Measurements from ENCODE around the gene TMEM18. TPM values are rescaled to one million over a fixed set of nuclear protein-coding genes. Genes with fewer than 3 reads are reported as not detected.

The TMEM18 gene
- polyA plus RNA-seq, 1 donor from 2014 or later, result 58.6 TPM

GRCh38 chr2:664063-664462, 13.1 kb downstream of the TMEM18 start:
- Histone ChIP-seq H3K4me2 (ENCODE audit: low read length) (no peak overlapping the region), H3K9me3 (ENCODE audit: low read length) (no peaks in the 10 kb centered on the region), H3F3A (ENCODE audit: insufficient read depth, low read length, poor library complexity, severe bottlenecking) (no peaks in the 10 kb centered on the region), H3K27me3 (ENCODE audit: insufficient read depth, low read depth, low read length) (no peaks in the 10 kb centered on the region), H3K27ac (ENCODE audit: low read length) (no peak overlapping the region), H3K9me2 (ENCODE audit: insufficient read depth, low read length) (no peaks in the 10 kb centered on the region), H3K4me3 (ENCODE audit: low read length) (no peak overlapping the region), H3K79me2 (replicated peaks; ENCODE audit: insufficient read depth, low read length) (no peaks in the 10 kb centered on the region), H3K9ac (ENCODE audit: low read length) (no peak overlapping the region), H2AFZ (ENCODE audit: low read depth, low read length) (no peak overlapping the region), H4K20me1 (ENCODE audit: insufficient read depth) (no peaks in the 10 kb centered on the region), H3K36me3 (ENCODE audit: insufficient read depth, low read length) (peaks cover 11% of the 10 kb centered on the region)
- TF ChIP-seq SMC3 (conservative IDR thresholded peaks at IDR 0.05; ENCODE audit: poor library complexity) (no peak), CTCF (IDR thresholded peaks at IDR 0.05; ENCODE audit: poor library complexity, severe bottlenecking) (no peak), TAF1 (IDR thresholded peaks at IDR 0.05; ENCODE audit: low read depth) (no peak), POLR2AphosphoS5 (IDR thresholded peaks at IDR 0.05) (no peak), REST (IDR thresholded peaks at IDR 0.05; ENCODE audit: borderline replicate concordance) (no peak), EZH2 (IDR thresholded peaks at IDR 0.05; ENCODE audit: borderline replicate concordance, insufficient read depth, low read length, poor library complexity, severe bottlenecking) (no peak)

- Histone ChIP-seq H3K4me2 (ENCODE audit: low read length) (no peak overlapping the region), H3K27me3 (ENCODE audit: insufficient read depth, low read depth, low read length) (no peaks in the 10 kb centered on the region), H3K4me3 (ENCODE audit: low read length) (no peak overlapping the region), H2AFZ (ENCODE audit: low read depth, low read length) (no peak overlapping the region), H3K27ac (ENCODE audit: low read length) (no peak overlapping the region), H3K9me3 (ENCODE audit: low read length) (no peaks in the 10 kb centered on the region), H3K9me2 (ENCODE audit: insufficient read depth, low read length) (no peaks in the 10 kb centered on the region), H3K36me3 (ENCODE audit: insufficient read depth, low read length) (peaks cover 11% of the 10 kb centered on the region), H4K20me1 (ENCODE audit: insufficient read depth) (no peaks in the 10 kb centered on the region), H3K79me2 (replicated peaks; ENCODE audit: insufficient read depth, low read length) (no peaks in the 10 kb centered on the region), H3K9ac (ENCODE audit: low read length) (no peak overlapping the region), H3F3A (ENCODE audit: insufficient read depth, low read length, poor library complexity, severe bottlenecking) (no peaks in the 10 kb centered on the region)
- no peak for TF ChIP-seq REST (IDR thresholded peaks at IDR 0.05; ENCODE audit: borderline replicate concordance)
- no peak for TF ChIP-seq EP300 (conservative IDR thresholded peaks at IDR 0.05; ENCODE audit: poor library complexity, severe bottlenecking)
- no peak for TF ChIP-seq CTCF (IDR thresholded peaks at IDR 0.05; ENCODE audit: poor library complexity, severe bottlenecking)
- TF ChIP-seq POLR2AphosphoS5 (IDR thresholded peaks at IDR 0.05), result no peak
- TF ChIP-seq MXI1 (conservative IDR thresholded peaks at IDR 0.05; ENCODE audit: poor library complexity, severe bottlenecking), result no peak
- no peak for TF ChIP-seq SMC3 (conservative IDR thresholded peaks at IDR 0.05; ENCODE audit: poor library complexity)
- TF ChIP-seq EZH2 (IDR thresholded peaks at IDR 0.05; ENCODE audit: borderline replicate concordance, insufficient read depth, low read length, poor library complexity, severe bottlenecking), result no peak
- TF ChIP-seq TAF1 (IDR thresholded peaks at IDR 0.05; ENCODE audit: low read depth), result no peak
- TF ChIP-seq RAD21 (conservative IDR thresholded peaks at IDR 0.05), result no peak
These were observed 14.0 kb downstream of the TMEM18 start for GRCh38 chr2:663221-663620.

Measured in neural cell (in vitro differentiated cells).